ENCODE data around the gene RABL6.
"Not testable (repeated sequence)": the region's sequence is repeated elsewhere in the genome, so short reads cannot be mapped to it uniquely, and the experiment has no call there.

Gene RABL6

DNA sequence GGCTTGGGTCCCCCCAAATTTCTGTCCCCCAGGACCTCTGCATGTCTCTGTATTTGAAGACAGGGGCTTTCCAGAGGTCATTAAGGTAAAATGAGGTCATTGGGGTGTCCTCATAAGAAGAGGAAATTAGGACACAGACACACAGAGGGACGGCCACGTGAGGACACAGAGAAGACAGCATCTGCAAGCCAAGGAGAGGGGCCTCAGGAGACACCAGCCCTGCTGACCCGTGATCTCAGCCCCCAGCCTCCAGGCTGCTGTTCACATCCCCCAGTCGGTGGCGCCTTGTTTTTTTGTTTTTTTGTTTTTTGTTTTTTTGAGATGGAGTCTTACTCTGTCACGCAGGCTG lies 12.8 kb upstream of the RABL6 start:
- no peak for DNase-seq (ENCODE audit: low spot score)

DNA sequence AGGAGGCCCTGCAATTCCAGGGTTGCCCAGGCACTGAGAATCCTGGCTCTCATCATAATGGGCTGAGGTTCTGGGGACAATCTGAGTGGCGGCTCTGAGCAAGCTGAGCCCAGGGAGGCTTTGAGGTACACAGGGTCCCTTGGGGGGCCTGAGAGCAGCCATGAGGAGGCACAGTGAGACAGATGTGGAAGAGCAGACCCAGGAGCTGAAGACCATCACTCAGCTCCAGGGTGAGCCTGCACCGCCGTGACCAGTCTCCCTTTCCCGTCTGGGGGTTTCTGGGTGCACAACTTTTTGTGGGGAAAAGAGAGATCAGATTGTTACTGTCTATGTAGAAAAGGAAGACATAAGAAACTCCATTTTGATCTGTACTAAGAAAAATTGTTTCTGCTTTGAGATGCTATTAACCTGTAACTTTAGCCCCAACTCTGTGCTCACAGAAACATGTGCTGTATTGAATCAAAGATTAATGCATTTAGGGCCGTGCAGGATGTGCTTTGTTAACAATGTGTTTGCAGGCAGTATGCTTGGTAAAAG lies 11.4 kb upstream of the RABL6 start, which contains the start of gene CCDC183:
Gene CCDC183 (plus strand): TSS at position 101 of the 537 bp plus-strand sequence. CDS start 60 bp downstream, at position 161.
- no peak for DNase-seq (ENCODE audit: low spot score)

DNA sequence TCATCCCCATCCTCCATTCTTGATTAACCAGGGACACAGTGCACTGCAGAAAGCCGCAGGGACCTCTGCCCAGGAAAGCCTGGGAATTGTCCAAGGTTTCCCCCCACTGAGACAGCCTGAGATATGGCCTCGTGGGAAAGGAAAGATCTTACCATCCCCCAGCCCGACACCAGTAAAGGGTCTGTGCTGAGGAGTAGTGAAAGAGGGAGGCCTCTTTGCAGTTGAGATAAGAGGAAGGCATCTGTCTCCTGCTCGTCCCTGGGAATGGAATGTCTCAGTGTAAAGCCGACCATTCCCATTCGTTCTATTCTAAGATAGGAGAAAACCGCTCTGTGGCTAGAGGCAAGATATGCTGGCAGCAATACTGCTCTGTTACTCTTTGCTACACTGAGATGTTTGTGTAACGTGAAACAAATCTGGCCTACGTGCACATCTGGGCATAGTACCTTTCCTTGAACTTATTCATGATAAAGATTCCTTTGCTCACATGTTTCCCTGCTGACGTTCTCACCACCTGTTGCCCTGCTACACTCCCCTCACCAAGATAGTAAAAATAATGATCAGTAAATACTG lies 10.9 kb upstream of the RABL6 start:
- DNase-seq (ENCODE audit: low spot score): not testable (repeated sequence)

DNA sequence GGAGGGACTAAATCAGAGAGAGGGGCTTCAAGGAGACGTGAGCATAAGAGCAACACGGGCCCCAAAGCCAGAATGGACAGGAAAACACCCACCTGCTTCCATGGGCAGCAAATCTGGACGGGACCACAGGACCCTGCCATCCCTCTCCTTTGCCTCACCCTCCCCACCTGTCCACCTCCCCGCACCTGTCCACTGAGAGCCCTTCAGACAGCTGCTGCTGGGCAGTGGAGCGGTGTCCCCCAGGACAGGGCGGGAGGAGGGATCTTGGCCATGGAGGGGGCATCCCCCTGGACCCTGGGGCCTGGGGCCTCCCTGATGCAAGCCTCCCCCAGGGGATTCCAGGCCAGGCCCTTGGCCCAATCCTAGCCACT lies 9.1 kb upstream of the RABL6 start:
- DNase-seq (ENCODE audit: low spot score): no peak

DNA sequence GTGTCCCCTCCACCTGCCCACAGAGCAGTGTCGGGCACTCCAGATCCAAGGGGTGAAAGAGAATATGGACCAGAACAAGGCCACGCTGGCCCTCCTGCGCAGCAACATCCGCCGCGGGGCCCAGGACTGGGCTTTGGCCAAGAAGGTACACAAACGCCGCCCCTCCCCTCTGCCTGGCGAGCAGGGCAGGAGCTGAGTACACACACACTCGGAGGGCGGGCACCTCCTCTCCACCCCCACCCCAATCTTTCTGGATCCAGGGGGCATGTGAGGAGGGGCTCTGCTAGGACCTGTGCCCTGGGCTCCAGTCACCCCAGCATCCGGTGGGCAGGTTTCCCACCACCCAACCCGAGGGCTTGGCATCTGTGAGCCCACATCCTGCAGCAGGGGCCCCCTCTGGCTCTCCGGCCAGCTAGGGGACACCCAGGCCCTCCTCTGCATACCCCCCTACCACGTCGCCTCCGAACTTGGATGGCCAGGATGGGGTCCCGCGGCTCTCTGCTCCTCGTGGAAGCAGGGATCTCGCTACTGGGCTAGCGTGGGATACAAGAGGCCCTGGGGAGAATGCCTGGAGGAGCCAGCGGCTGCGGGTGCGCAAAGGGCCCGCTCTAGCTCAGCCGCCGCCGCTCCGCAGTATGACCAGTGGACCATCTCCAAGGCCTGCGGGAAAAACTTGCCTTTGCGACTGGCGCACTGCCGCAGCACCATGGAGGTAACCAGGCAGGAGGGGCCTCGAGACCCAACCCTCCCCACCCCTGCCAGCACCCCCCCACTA lies 8.5 kb upstream of the RABL6 start:
- no peak for DNase-seq (ENCODE audit: low spot score)

DNA sequence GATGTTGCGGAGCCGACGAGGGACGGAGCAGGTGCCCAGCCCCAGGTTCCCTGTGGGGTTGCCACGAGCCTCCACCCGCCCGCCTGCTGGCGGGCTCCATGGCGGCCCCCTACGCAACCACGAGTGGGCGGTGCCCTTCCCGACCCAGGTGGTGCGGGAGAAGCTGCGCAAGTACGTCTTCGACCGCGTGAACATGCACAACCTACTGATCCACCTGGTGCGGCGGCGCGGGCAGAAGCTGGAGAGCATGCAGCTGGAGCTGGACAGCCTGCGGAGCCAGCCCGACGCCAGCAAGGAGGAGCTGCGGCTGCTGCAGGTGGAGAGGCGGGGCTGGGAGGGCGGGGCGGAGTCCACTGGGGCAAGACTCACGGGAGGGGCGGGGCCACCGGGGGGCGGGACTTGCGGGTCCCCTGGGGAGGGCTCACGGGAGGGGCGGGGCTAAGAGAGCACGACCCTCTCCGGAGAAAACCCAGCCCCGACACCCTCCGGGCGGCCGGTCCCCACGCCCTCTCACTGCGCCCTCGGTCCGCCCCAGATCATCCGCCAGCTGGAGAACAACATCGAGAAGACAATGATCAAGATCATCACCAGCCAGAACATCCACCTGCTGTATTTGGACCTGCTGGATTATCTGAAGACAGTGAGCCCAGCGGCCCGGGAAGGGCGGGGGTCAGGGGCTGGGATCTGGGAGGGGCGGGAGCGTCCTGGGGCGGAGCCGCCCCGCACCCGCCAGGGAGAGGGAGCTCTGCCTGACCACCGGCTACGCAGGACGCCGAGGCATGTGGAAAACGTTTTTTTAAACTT lies 7.7 kb upstream of the RABL6 start:
- DNase-seq (ENCODE audit: low spot score): peak; percentile 74

DNA sequence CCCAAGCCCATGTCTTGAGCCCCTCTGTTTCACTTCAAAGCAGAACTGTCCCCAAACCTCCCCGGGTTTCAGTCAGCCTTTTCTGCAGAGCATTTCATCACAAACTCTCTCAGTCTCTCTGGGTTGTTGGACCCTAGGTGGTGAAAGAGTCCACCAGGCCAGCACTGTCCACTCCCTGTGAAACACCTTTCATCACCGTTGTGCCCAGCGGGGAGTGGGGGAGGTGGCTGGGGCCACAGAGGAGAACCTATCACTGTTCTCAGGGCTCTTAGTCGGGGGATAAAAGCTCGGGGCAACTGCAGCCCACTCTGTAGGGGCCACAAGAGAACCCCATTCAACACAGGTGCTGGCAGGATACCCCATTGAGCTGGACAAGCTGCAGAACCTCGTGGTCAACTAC lies 5.4 kb upstream of the RABL6 start:
- DNase-seq (ENCODE audit: low spot score): no peak

DNA sequence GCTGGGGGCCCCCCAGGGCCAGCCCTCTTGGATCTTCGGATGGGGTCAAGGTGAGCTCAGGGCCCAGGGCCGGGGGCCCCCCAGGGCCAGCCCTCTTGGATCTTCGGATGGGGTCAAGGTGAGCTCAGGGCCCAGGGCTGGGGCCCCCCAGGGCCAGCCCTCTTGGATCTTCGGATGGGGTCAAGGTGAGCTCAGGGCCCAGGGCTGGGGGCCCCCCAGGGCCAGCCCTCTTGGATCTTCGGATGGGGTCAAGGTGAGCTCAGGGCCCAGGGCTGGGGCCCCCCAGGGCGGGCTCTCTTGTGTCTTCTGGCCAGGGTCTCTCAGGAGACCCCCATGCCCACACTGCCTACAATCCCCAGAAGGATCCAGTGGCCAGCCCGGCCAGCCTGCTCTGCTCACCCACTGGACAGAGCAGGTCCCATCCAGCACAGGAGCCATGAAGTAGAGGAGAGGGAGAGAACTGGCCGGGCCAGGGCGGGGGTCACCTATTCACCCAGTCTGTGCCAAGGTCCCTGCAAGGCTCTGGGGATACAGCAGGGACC lies 4.7 kb upstream of the RABL6 start:
- not testable (repeated sequence) for DNase-seq (ENCODE audit: low spot score)

DNA sequence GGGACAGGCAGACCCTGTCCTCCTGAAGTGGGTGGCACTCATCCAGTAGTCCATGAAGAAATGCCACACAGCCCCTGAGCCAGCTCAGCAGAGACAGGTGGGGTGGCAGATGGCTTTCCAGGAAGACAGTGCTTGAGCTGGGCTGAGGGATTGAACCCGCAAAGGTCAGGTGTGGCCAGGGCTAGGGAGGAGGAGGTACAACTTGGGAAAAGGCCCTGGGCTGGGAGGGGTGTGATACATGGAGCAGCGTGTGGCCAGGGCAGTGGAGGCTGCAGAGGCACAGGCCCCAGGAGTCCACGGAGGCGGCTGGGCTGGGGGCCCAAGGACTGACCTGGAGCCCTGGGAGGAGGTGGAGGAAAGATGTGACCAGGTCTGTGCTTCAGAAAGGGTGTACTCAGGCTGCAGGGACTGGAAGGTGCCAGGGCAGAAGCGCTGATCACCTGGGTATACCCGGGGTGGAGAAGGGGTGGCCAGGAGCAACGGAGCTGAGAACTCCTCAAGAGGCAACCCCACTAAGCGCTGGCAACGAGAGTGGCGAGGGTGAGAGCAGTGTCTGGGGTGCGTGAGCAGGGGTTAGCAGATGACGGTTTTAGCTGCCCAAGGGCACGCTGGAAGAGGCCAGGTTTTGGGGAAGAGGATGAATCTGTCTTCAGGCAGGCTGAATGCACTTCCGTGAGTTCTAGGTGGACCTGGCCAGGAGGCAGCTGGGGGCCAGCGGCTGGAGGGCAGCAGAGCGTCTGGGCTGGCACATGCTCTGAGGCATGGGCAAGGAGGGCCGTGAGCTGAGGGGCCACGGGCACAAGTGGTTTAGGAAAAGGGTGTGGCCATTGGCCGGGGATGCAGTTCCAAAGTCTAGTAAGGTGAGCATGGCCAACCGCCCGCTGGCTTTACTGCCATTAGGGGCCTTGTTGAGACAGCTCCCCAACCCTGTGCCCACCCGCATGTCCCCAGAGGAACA lies 3.9 kb upstream of the RABL6 start:
- no peak for DNase-seq (ENCODE audit: low spot score)

DNA sequence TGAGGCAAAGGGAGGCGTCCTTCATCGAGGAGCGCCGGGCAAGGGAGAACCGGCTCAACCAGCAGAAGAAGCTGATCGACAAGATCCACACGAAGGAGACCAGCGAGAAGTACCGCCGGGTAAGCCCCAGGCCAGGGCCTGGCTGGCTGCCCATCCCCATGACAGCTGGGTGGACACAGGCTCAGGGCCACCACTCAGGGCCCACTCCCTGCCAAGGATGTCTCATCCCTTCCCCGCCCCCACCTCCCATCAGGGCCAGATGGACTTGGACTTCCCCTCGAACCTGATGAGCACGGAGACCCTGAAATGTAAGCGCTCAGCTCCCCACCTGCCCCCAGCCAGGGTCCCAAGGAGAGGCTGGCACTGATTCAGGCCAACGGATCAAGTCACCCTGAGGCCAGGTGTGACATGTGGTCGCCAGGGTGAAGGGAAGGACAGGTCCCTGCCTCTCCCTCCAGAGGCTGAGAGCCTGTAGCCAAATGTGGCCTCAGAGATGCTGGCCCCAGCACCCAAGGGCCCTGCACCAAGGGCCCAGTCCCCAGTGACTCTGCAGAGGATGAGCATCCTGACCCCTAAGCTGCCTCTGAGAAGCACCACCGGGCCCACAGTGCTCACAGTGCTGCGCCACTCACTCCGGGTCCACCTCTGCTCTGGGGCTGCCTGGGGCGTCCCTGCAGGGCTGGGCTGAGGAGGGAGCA lies 3.1 kb upstream of the RABL6 start:
- DNase-seq (ENCODE audit: low spot score): no peak

DNA sequence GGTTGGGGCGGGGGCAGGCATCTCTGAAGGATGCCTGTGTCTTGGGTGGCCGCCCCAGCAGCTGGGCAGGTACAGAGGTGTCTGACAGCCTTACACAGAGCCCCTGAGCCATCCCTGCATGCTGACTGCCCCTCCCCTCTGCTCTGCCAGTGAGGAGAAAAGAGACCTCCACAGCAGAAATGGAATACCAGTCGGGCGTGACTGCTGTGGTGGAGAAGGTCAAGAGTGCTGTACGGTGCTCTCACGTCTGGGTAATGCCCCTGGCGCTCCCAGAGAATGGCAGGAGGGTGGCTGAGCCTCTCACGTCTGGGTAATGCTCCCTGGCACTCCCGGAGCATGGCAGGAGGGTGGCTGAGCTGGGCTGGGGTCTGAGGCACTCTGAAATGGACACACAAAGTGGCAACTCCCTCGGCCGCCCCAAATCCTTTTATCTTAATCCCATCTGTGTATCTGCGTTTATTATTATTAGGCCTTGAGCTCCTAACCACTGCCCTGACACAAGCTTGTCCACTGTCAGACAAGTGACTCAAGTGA lies 2.5 kb upstream of the RABL6 start:
- DNase-seq (ENCODE audit: low spot score): no peak

DNA sequence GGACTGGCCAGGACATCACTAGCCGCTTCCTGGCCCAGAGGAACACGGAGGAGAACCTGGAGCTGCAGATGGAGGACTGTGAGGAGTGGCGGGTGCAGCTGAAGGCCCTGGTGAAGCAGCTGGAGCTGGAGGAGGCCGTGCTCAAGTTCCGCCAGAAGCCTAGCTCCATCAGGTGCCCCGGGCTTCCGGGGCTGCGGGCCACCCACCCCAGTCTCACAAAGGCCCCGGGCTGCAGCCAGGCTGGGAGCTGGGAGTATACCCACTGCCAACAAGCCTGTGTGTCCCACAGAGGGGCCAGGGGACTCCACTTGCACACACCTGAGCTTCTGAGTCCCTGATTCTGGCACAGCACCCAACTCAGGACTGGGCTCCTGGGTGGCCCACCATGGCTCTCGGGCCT lies 1.7 kb upstream of the RABL6 start:
- no peak for DNase-seq (ENCODE audit: low spot score)

DNA sequence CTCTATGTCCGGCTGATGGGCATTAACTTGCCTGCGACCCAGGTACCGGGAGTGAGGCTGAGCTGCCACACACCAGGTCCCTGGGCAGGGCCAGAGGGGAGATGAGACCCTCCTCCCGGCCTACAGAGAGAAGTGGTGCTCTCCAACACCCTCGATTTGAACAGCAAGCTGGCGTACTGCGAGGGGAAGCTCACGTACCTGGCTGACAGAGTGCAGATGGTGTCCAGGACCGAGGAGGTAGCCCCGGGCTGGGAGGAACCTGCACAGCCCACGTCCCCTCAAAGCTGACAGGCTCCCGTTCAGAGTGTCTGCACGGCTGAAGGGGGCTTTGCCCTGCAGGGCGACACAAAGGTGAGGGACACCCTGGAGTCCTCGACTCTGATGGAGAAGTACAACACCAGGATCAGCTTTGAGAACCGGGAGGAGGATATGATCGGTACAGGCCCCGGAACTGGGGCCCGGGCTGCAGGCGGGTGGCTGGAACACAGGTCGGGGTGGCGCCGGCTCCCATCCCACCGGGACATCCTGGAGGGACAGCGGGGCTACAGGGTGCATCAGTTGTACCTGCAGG lies 1.0 kb upstream of the RABL6 start:
- no peak for DNase-seq (ENCODE audit: low spot score)

DNA sequence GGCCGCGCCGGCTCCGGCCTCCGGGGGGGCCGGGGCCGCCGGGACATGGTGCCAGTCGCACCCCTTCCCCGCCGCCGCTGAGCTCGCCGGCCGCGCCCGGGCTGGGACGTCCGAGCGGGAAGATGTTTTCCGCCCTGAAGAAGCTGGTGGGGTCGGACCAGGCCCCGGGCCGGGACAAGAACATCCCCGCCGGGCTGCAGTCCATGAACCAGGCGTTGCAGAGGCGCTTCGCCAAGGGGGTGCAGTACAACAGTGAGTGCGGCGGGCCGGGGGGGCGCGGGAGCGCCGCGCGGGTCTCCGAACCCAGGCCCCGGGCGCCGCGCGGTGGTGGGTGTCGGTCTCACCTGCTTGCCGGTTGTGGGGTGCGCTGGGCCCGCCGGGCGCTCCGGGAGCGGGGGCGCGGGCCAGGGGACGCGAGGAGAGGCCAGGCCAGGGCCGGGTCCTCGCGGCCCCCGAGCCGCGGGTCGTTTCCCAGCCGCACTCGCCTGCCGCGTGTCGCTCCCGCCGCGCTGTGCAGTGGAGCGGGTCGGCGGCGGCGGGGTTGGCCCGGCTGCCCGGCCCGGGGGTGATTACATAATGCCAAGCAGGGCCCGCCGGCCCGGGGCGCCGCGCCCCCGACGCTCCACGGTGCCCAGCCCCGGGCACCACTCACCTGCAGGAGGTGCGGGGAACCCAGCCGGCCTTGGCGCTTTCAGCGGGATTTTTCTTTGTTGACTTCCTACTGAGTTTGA lies 492 bp downstream of the RABL6 start:
- DNase-seq (ENCODE audit: low spot score): peak; percentile 51

DNA sequence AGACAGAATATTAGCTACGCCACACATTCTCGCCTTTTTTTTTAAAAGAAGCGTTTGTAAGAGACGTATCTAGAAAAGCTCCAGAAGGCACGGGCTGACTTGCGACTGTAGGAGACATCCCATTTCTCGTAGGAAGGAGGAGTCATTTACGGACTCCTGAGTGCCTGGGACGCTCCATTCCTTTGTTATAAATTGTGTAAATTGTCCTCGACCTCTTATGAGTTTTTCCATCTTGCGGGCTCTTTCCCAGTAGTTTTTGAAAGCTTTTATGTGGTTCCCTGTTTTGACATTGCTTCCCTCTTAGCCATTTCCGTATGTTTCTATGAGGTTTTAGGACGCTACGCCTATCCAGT lies 1.0 kb downstream of the RABL6 start:
- peak; percentile 49 for DNase-seq (ENCODE audit: low spot score)

DNA sequence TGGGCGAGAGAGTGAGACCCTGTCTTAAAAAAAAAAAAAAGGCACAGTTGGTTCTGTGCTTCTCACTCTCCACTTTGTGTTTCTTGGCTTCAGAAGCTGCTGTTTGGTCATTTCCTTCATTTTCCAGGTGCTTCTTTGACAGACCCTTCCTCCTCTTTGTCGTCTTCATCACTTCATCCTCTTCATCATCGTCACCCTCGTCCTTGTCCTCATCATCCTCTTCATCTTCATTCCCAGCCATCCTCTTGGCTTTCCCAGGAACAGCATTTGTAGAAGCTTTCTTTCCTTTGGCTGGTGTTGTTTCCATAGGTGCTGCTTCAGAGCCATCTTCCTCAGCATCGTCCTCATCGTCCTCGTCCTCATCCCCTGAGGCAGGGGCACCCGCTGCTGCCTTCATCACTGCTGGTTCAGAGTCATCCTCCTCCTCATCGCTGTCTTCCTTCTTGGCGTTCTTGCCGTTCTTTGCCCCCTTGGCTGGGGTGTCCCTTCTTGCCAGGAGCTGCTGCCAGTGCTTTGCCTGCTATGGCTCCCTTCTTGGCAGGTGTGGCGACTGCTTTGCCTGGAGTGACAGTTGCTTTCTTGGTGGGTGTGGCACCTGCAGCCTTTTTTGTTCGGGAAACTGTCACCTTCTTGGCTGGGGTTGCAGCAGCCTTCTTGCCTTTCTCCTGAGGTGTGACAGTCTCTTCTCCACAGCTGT lies 7.1 kb downstream of the RABL6 start:
- no peak for DNase-seq (ENCODE audit: low spot score)

DNA sequence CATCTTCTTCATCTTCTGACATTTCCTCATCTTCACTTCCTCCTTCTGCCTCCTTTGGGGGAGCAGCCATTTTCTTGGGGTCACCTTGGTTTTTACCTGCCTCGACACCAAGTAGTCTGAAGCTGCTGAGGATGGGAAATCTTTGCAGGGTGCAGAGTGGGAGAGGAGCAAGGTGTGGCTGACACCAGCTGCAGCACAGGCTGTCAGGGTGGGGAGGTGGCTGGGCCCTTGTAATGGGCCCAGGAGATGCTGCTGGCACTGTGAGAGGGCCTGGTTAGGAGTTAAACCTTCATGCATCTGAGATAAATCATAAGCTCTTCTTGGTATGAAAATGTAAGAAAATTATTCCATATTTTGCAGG lies 7.7 kb downstream of the RABL6 start:
- DNase-seq (ENCODE audit: low spot score): no peak

DNA sequence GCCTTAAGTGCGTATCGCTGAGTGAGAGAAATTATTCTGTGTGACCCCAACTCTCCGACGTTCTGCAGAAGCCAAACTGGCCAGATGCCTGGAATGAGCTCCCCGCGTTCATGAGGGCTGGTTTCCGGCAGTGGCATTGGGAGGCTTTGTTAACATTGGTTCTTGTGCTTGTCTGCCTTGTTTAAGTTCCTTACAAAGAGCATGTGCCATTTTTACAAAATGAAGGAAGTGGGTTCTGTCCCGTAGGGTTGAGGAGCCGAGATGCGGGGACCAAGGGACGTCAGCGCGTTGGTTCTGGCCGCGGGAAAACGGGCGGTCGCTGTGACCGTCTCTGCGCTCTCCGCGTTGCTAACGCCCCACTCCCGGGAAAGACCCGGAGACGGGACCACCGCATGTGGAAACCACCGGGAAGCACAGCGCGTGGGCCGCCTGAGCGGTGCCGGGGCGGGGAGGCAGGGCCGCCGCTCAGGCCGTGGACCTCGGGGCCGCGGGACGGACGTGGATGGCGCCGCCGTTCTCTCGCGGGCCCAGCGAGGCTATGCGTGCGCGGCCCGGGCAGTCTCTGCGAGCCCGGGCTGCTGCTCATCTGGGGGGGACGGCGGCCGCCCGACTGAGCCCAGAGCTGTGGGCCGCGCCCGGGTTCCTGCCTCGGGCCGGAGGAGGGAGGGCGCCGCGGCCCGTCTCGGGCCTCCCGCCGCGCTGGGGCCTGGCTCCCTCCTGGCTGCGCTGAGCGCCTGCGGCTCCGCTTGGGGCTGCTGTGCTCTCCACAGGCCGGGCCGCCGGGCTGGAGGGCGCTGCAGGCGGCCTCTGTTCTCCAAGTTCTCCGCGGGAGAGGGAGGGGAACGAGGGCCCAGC lies 13.4 kb downstream of the RABL6 start:
- peak; percentile 55 for DNase-seq (ENCODE audit: low spot score)

Data from GM03348 (cell line).